SW 1271 (cell line): ENCODE data around the gene RFPL4A.
"Not testable (repeated sequence)": the region's sequence is repeated elsewhere in the genome, so short reads cannot be mapped to it uniquely, and the experiment has no call there.

Source experiments
- DNase-seq, 2 experiments: peaks; one replicate each; lab custom pipeline; 2025; lab: John Stamatoyannopoulos, UW

RFPL4A gene

GRCh38 chr19:55758797-55759196, at the start of gene RFPL4A:
TSS of gene RFPL4A (plus strand) at chr19:55759097. CDS start at chr19:55761801, 2,704 bp downstream.
- DNase-seq = not testable (repeated sequence)

DNA sequence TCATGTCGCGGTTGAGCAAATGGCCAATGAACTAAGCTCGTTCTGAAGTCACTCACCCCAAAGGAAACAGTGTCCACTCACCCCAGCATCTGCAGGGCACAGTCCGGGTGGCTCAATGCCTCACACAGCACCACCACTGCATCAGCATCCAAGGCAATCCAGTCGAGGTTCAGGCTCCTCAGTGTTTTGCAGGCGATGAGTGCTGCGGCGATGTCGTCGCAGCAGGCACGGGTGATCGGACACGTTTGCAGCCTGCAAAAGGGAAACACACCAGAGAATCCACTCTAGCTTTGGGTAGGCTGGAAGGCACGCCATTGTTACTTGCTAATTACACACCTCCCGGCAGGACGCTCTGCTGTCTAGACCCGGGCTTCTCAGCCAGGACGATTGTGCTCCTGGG, 47.2 kb upstream of the RFPL4A start:
- DNase-seq = no peak

DNA sequence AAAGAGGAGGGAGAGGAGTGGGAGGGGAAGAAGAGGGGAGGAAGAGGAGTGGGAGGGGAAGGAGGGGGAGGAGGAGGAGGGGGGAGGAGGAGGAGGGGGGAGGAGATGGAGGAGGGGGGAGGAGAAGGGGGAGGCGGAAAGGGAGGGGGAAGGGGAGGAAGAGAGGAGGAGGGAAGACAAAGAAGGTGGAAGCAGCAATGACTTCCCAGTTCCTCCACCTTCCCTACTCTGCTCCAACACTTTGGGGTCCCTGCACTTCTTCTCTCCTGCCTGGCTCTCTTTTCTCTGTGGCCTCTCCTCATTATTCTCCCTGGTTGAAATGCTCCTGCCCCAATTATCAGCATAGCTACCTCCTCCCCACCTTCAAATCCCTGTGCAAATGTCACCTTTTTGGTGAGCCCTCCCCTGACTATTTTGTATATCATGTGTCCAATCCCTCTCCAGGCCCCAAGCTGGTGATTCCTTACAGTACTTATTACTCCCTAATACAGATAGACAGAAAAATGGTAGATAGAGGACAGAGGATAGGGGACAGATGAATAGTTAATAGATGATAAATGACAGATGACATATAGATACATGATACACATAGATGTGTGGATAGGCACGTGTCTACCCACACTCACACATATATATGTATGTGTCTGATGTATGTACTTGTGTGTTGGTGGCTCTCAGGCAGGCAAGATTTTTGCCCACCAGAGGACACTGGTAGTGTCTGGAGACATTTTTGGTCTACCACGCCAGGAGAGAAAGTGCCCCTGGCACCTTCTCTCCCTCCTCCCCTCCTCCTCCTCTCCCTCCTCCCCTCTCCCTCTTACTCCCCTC, 45.9 kb upstream of the RFPL4A start:
- DNase-seq = no peak

DNA sequence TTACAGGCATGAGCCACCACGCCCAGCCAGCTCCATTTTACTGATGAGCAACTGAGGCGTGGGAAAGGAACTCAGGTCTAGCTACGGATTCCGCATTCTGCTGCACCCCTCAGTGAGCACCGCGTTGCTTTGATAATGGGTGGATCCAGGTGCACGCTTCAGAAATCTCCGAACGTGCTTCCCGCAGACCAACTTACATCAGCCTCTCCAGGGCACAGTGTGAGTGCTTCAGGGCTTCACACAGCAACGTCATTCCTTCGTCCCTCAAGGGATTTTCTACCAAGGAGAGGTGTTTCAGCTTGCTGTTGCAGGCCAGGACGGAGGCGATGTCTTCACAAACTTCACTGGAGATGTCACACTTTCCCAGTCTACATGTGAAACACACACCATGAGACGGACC, 42.4 kb upstream of the RFPL4A start:
- no peak for DNase-seq

- no peak for DNase-seq
These were observed 41.6 kb upstream of the RFPL4A start for GRCh38 chr19:55717251-55717650.

- not testable (repeated sequence) for DNase-seq
These were observed 40.8 kb upstream of the RFPL4A start for GRCh38 chr19:55717879-55718711.

DNA sequence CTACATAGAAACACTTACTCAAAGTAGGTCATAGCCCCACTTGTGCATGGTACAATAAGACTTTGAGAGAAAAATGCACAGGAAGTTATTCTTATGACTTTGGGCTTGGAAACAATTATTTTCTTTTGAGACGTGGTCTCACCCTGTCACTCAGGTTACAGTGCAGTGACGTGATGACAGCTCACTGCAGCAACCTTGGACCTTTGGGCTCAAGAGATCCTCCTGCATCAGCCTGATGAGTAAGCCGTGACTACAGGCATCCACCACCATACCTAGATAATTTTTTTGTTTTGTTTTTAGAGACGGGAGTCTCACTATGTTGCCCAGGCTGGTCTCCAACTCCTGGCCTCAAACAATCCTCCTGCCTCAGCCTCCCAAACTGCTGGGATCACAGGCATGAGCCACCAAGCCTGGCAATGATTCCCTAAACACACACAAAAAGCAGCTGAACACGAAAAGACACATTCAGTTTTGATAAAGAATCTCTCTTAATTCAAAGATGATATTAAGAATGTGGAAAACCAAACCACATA, 38.6 kb upstream of the RFPL4A start:
- no peak for DNase-seq

- DNase-seq = no peak
These were observed 38.1 kb upstream of the RFPL4A start for GRCh38 chr19:55720801-55721200.

GRCh38 chr19:55723491-55723890, 35.4 kb upstream of the RFPL4A start:
- DNase-seq = no peak

- DNase-seq = not testable (repeated sequence)
These were observed 28.5 kb upstream of the RFPL4A start for GRCh38 chr19:55730378-55730777.

DNA sequence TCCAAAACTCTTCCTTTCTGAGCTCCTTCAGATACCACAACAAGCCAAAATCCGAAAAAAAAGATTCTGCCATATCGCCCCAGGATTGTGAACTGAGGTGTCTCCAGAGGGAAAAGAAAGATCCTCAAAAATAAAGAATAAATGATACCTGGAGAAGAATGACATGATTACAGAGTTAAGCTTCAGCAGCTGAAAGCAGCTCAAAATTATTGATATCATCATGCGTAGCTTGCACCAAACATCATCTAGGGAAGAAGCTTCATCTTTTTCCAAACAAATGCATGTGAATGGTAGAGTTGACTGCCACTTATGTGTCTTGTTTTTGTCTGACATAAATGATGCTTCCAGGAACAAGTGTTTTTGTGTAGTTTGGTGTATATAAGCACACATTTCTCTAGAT, 20.6 kb upstream of the RFPL4A start, which contains the start of gene NLRP9:
Gene NLRP9, minus strand, starts transcription at position 101 of the 400 bp plus-strand sequence. Its CDS starts 28 bp downstream, at position 73.
- DNase-seq = no peak

GRCh38 chr19:55750715-55751114, 8.2 kb upstream of the RFPL4A start:
- no peak for DNase-seq

GRCh38 chr19:55753401-55753800, 5.5 kb upstream of the RFPL4A start:
- no peak for DNase-seq

- DNase-seq = not testable (repeated sequence)
These were observed 2.1 kb upstream of the RFPL4A start for GRCh38 chr19:55756808-55757207.

GRCh38 chr19:55766466-55766865, 7.6 kb downstream of the RFPL4A start:
- DNase-seq = no peak

DNA sequence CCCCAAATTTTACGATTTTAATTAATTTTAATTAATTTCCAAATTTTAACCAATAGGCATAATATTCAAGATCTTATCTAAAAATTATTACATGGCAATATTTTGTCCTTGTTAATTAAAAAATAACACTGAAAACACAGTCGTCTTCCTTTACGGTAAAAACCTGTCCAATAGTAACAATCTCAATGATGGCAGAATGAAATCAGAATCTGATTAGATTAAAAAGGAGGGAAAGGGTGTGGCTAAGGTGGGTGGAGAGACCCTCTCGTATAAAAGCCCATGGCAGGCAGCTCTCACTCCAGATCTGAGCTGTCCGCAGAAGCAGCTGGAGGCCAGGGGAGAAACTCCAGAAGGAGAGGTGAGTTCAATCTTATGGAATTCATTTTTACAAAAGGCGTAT, 9.9 kb downstream of the RFPL4A start, which contains the start of gene RFPL4AL1:
Gene RFPL4AL1, plus strand, starts transcription at position 301 of the 400 bp plus-strand sequence. CDS start 2,687 bp downstream, outside the sequence.
- not testable (repeated sequence) for DNase-seq

GRCh38 chr19:55769632-55770031, 10.7 kb downstream of the RFPL4A start:
- DNase-seq = not testable (repeated sequence)

DNA sequence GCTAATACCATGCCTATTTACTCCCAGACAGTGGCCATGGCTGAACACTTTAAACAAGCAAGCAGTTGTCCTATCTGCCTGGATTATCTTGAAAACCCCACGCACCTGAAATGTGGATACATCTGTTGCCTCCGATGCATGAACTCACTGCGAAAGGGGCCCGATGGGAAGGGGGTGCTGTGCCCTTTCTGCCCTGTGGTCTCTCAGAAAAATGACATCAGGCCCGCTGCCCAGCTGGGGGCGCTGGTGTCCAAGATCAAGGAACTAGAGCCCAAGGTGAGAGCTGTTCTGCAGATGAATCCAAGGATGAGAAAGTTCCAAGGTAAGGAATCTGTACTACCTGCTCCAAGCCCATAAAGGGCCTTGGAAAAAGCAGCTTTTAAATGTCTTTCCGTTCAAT, 18.6 kb downstream of the RFPL4A start:
- DNase-seq = no peak

- DNase-seq = no peak
These were observed 19.4 kb downstream of the RFPL4A start for GRCh38 chr19:55778331-55778730.

DNA sequence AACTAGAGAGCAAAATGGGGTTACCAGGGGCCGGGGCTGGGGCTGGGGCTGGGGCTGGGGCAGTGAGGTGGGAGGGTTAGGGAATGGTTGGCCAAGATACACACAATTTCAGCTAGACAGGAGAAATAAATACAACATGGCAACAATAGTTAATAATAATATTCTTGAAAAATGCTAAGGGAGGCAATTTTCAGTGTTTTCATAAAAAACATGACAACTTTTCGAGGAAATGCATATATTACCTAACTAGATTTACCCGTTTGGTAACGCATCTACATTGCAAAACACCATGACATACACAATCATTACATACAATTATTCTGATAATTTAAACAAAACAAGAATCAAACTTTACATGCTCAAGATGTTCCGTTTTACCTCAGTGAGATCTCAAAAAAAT, 22.2 kb downstream of the RFPL4A start:
- no peak for DNase-seq

DNA sequence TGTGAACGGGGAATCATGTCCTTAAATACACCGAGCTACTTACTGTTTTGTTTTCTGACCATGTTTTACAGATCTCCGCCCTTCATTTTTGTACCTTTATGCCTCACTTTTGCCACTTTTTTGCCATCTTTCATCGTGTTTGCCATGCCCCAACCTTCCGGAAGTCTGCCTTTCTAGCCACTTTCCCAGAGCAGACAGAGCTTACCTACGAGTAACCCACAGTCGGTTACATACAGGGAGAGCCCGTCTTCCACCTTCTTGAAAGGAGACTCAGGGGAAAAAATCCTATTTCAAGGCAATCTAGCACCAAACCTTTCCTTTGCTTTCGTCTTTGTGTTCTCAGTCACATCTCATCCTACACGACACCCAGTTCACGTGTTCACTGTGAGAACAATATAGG, 36.1 kb downstream of the RFPL4A start:
- no peak for DNase-seq

- no peak for DNase-seq
These were observed 42.5 kb downstream of the RFPL4A start for GRCh38 chr19:55801416-55801815.
